Ishikawa (cell line): ENCODE results near the gene LGI4.

Source experiments
- CREB1 ChIP-seq: IDR thresholded peaks from 2 replicates; pipeline ENCODE4 v1.6.1; 2012; ENCODE audit warnings: low read depth
- EGR1 ChIP-seq: IDR thresholded peaks from 2 replicates; pipeline ENCODE4 v1.6.1; 2012
- FOXM1 ChIP-seq: IDR thresholded peaks from 2 replicates; pipeline ENCODE4 v1.6.1; 2012; ENCODE audit warnings: low read depth, borderline replicate concordance
- RAD21 ChIP-seq: IDR thresholded peaks from 2 replicates; pipeline ENCODE4 v1.6.1; 2012; ENCODE audit warnings: low read depth
- TCF12 ChIP-seq: IDR thresholded peaks from 2 replicates; pipeline ENCODE4 v1.6.1; 2012; ENCODE audit warnings: low read depth
- TEAD4 ChIP-seq: IDR thresholded peaks from 2 replicates; pipeline ENCODE4 v1.6.1; 2012
- YY1 ChIP-seq: IDR thresholded peaks from 2 replicates; pipeline ENCODE4 v1.6.1; 2012; ENCODE audit warnings: low read depth
- ZBTB7A ChIP-seq: IDR thresholded peaks from 2 replicates; pipeline ENCODE4 v1.6.1; 2012; ENCODE audit warnings: low read depth
- TF ChIP-seq, protein P1 (sequence below): IDR thresholded peaks from 2 replicates; pipeline ENCODE4 v1.6.1; 2012
- TF ChIP-seq, protein P2 (sequence below): IDR thresholded peaks from 2 replicates; pipeline ENCODE4 v1.6.1; 2012
- TF ChIP-seq, protein P3 (sequence below): IDR thresholded peaks from 2 replicates; pipeline ENCODE4 v1.6.1; 2012; ENCODE audit warnings: low read depth, mild to moderate bottlenecking

Gene LGI4

DNA sequence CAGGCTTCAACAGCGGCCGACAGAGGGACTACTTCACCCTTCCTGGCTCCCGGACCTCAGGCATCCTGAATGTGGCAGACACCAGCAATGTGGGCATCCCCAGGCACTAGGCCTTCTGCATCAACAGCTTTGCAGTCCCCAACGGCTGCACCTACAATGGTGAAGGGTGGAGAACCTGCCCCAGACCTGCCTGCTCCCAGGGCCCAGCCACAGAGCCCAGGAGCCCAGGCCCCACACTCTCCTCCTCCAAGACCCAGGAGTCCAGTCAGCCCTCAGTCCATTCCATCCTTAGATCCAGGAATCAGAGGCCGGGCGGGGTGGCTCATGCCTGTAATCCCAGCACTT is 58.9 kb downstream of the LGI4 start:
- no peak for TF ChIP-seq FOXM1
- no peak for TF ChIP-seq TCF12
- TF ChIP-seq, protein P1, sequence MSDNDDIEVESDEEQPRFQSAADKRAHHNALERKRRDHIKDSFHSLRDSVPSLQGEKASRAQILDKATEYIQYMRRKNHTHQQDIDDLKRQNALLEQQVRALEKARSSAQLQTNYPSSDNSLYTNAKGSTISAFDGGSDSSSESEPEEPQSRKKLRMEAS: no peak
- TF ChIP-seq CREB1: no peak
- no peak for TF ChIP-seq EGR1
- TF ChIP-seq RAD21: no peak

DNA sequence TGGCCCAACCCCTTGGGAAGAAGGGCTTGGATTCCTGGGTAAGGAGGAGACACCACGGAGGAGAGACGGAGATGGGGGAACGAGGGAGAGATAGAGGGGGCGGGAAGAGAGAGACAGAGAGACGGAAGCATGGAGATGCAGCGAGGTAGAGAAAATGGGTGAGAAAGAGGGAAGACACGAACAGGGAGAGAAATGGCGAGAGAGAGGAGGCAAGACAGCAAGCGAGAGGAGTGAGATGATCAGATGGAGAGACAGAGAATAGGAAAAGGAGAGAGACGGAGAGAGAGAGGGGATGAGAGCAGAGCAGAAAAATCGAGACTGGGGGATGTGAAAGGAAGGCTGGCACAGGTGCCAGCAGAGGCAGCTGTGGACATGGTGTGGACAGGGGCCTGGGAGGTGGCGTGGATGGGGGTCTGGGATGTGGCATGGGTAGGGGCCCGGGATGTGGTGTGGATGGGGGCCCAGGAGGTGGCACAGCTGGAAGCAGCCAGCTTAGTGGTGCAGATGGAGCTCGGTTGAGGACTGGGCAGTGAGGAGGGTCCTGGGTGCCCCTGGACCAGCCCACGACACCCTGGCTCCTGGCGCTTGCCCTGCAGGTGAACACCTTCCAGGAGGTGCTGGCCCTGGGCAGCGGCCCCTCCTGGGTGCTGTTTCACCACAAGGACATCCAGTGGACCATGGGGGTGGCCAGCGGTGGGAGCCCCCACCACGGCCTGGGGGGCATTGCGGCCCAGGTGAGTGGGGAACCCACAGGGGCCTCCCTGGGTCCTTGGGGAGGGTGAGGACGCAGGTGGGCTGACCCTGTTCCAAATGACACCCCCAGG is 59.4 kb downstream of the LGI4 start:
- TF ChIP-seq EGR1 (no peak), ZBTB7A (no peak), RAD21 (no peak), YY1 (no peak), TCF12 (no peak), TEAD4 (no peak)
- TF ChIP-seq, protein P1: no peak
- TF ChIP-seq, protein P2, sequence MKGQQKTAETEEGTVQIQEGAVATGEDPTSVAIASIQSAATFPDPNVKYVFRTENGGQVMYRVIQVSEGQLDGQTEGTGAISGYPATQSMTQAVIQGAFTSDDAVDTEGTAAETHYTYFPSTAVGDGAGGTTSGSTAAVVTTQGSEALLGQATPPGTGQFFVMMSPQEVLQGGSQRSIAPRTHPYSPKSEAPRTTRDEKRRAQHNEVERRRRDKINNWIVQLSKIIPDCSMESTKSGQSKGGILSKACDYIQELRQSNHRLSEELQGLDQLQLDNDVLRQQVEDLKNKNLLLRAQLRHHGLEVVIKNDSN: no peak
- TF ChIP-seq, protein P3, sequence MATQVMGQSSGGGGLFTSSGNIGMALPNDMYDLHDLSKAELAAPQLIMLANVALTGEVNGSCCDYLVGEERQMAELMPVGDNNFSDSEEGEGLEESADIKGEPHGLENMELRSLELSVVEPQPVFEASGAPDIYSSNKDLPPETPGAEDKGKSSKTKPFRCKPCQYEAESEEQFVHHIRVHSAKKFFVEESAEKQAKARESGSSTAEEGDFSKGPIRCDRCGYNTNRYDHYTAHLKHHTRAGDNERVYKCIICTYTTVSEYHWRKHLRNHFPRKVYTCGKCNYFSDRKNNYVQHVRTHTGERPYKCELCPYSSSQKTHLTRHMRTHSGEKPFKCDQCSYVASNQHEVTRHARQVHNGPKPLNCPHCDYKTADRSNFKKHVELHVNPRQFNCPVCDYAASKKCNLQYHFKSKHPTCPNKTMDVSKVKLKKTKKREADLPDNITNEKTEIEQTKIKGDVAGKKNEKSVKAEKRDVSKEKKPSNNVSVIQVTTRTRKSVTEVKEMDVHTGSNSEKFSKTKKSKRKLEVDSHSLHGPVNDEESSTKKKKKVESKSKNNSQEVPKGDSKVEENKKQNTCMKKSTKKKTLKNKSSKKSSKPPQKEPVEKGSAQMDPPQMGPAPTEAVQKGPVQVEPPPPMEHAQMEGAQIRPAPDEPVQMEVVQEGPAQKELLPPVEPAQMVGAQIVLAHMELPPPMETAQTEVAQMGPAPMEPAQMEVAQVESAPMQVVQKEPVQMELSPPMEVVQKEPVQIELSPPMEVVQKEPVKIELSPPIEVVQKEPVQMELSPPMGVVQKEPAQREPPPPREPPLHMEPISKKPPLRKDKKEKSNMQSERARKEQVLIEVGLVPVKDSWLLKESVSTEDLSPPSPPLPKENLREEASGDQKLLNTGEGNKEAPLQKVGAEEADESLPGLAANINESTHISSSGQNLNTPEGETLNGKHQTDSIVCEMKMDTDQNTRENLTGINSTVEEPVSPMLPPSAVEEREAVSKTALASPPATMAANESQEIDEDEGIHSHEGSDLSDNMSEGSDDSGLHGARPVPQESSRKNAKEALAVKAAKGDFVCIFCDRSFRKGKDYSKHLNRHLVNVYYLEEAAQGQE: no peak
